NCI-H748 (cell line): Measurements from ENCODE around the gene ZNRF2.

ENCODE experiments used
- DNase-seq: peaks from one replicate; lab custom pipeline; 2025; ENCODE audit not compliant: unreplicated experiment; lab: John Stamatoyannopoulos, UW

The ZNRF2 gene

DNA sequence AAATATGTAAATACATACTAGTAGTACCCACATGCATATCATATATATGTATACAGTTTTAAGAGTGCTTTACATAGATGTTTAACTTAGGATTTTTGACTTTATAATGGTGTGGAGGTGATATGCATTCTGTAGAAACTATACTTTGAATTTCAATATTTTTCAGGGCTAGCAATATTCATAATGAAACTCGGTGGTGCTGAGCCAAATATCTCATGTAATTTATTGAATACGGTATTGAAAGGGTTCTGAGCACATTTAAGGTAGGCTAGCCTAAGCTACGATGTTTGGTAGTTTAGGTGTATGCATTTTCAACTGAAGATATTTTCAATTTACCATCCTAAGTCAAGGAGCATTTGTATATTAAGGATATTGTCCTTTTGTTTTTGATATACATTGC, 36.0 kb downstream of the ZNRF2 start:
- DNase-seq = no peak

DNA sequence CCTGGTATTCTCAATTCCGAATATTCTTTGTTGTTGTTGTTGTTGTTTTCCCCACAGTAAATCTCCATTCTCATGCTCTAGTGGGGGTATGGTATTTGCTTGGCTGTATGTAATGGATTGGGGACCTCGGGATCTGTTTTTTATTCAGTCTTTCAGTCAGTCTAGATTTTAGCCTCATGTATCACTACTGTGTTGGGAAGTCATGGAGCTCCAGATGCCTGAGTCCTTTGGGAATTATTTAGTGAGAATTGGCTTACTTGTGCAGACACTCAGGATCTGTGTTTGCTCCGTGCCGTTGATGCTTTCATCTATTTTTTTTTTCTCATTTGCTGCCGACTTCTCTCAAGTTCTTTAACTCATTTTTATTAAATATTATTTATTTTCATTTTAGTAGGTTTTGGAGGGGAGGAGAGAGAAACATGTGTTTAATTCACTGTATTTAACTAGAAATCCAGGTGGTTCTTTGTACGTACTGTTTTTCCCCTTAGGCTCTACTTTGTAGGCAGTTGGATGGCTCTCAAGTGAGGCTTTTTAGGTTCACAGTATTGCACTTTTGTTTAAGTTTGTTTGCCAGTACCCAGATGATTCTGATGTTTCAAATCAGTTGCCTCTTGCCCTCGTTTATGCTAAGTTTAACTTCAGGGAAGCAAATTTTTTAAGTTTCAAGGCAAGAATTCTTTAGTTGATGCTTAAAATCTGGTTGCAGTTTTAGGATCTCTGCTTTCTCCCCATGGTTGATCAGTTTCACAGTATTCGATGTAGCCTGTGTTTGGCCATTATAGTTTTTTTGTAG, 36.9 kb downstream of the ZNRF2 start:
- no peak for DNase-seq

DNA sequence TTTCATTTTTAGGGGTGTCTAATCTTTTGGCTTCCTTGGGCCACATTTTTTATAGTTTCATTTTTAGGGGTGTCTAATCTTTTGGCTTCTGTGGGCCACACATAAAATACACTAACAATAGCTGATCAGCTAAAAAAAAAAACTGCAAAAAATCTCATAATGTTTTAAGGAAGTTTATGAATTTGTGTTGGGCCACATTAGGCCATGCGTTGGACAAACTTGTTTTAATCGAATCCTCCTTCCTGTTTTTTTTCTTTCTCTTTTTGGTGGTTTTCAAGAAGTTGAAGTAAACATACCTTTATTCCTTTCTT, 37.4 kb downstream of the ZNRF2 start:
- DNase-seq = no peak

DNA sequence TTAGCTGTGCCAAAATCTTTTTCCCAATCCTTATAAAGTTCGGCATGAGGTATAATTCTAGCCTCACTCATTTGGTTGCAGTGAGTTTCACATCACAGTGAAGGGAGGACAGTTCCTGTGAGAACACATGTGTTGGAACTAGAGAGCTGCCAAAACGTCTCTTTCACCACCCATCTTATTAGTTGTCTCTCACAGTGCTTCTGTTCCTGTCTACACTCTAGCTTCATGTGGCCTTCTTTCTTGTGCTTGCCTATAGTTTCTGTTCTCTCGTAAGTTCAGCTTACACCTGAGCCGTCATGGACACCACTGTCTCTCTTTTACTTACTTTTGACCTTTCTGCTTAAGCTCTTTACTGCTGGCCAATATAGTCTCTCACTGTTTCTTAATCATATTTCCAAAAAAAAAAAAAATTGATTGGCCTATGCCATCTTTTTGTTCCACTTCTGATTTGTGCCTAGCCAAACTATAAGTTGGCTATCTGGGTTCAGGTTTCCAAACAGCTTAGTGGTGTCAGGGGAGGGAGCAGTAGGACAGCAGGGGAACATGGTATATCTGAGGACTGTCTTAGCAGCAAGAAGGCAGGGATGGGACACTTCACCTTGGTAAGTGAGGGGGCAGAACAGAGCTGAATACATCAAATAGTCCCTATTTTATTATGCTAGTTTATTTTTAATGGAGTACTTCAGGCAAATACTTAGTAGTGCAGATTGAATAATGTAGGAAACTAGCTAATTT, 38.0 kb downstream of the ZNRF2 start:
- no peak for DNase-seq

DNA sequence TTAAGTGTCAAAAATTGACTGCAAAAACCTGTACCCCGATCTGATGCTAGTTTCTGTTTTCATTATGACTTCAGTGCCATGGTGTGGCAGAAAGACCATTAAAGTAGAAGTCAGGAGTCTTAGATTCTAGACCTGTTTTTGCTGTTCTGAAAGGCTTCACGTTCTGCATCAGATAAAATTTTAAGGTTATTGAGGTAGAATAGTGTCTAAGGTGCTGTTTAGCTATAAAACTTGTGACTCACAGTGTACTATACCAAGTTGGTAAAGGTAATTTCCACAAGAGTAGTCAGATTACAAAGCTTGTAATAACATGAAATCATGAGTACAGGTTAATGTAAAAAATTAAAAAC, 38.6 kb downstream of the ZNRF2 start:
- no peak for DNase-seq

DNA sequence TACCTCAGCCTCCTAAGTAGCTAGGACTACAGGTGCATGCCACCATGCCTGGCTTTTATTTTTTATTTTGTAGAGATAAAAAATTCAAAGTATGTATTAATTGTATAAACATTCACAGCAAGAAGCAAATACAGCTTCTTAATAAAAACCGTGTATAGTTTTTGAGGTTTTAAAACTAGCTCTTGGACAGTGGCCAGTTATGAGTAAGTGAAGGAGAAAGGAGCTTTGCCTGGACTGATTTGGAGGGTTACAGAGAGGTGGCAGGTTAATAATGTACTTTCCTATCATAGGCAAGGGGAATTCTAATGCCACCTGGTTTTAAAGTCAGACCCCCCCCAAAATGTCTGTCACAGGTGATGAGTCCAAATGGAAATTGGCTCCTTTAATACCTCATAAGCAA, 43.4 kb downstream of the ZNRF2 start:
- DNase-seq = no peak

DNA sequence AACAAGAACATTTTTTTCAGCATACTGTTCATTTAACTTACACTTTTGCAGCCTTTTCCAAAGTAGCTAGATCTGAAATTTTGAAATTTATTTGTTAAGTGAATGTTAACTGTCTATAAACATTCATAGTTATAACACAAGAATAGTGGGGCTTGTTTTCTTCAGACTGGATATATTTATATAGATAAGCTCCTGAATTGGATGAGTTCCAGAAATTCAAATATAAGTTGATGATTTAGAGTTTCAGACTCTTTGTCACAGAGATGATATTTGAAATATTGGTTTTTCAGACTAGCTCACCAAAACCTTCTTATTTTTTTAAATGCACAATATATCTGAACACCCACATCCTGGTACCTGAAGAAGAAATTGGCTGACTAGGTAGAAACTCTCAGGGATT, 44.0 kb downstream of the ZNRF2 start:
- no peak for DNase-seq

DNA sequence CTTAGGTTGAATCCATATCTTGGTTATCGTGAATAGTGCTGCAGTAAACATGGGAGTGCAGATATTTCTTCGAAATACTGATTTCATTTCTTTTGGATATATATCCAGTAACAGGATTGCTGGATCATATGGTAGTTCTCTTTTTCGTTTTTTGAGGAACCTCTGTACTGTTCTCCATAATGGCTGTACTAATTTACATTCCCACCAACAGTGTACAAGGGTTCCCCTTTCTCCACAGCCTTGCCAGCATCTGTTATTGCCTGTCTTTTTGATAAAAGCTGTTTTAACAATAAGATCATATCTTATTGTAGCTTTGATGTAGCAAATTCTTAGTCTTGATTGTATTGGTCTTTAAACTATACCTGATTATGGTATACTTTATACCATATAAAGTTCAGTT, 45.3 kb downstream of the ZNRF2 start:
- no peak for DNase-seq

DNA sequence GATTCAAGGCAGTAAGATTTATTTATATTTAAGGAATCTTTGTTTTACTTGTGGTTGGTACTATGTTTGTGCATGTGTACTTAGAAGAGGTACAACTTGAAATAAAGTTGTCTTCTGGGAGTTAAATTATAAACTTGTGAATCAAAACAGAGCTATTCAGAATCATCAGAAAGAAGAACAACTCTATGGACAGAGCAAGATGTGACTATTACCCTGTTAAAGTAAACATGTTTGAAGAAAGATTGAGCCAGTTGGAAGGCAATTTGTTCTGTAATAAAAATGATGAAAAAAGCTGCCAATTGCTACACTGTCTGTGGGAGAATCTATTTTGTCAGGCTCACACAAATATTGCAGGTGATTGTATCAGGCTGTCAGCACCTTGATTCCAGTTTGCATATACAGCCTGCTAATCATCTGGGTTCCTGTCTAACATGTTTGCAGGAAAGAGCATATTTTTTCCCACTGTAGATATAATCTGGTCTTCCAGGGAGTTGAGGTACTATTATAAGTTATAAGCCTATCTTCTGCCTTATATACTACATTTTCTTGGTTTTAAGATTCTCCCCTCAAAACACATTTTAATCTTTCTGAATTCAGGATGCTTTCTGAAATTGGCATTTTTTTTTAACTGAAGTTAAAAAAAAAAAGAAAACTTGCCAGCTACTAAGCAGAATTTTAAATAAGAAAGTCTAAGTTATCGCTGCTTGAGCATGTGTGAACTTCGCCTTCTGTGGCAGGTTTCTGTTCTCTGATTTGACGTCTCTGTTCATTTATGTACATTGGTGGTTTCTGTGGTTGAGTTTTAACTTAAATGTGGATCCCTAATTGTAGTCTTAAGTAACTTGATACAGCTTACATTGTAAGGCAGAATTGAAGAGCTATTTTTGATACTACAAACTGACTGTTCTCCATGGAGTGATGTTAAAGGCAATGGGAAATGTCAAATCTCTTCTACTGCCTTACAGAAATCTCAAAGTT, 46.0 kb downstream of the ZNRF2 start:
- DNase-seq = no peak

DNA sequence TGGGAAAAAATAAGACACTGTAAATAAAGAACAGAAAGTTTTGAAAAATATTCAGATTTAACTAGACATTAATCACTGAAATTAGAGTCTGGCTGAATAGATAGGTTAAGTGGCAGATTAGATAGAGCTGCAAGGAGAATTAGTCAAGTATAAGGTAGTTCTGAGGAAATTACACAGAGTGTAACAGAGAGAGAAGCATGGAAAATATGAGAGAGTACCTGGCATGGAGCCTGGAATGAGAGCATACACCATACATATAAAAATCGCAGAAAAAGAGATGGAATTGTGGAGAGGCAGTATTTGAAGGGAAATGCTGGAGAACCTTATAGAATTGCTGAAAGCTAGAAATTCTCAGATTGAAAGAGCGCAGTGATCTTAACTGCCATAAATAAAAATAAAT, 46.9 kb downstream of the ZNRF2 start:
- DNase-seq = no peak

DNA sequence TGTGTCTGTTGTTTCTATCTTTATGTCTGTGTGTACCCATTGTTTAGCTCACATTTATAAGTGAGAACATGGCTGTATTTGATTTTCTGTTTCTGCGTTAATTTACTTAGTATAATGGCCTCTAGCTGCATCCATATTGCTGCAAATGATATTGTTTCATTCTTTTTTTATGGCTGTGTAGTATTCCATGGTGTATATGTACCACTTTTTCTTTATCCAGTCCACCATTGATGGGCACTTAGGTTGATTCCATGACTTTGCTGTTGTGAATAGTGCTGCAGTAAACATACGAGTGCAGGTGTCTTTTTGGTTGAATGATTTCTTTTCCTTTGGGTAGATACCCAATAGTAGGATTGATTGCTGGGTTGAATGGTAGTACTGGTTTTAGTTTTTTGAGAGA, 48.2 kb downstream of the ZNRF2 start:
- no peak for DNase-seq

DNA sequence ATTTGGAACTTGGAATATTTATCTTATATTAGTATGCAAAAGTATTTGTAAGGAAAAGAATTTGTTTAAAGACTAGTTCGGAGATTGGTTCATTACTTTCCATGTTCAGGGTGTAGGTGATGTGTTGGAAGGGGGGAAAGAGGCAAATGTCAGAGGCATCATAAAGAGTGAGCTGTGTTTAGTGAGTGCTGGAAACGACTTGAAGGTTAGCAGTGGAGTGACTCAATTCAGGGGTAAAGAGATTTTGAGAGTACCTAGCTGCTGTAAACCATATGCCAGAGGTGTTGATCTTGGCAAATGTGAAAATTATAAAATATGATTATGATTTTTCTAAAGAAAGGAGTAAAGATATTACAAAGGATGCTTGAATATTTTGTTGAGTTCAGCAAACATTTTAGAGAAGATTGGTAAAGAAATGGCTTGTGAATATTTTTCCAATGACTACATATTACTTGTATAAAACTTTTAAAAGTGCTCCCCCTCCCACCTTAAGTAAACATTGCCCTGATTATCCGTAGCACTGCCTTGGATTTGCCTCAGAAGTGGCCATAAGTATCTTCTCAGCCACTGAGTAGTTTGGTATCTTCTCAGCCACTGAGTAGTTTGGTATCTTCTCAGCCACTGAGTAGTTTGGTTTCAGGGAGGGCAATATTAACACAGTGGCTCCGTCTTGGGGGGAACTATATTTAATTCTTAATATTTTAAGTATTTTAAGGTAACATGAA, 51.5 kb downstream of the ZNRF2 start:
- no peak for DNase-seq

DNA sequence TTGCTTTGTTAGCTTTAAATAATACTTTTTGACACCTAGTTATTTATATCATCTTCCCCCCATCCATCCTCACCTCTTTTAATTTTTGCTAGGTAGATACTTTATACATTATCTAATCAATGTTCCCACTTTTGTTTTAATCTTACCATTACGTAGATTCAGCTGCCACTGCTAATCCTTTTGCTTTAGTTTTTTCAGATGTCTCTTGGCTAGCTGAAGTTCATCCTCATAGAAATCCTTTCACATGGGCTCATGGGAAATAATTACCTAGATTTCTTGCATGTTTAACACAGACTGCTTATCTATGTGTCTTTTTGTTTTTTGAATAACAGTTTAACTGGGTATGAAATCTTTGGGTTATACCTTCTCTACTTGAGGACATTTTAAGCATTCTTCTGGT, 60.1 kb downstream of the ZNRF2 start:
- DNase-seq = no peak

DNA sequence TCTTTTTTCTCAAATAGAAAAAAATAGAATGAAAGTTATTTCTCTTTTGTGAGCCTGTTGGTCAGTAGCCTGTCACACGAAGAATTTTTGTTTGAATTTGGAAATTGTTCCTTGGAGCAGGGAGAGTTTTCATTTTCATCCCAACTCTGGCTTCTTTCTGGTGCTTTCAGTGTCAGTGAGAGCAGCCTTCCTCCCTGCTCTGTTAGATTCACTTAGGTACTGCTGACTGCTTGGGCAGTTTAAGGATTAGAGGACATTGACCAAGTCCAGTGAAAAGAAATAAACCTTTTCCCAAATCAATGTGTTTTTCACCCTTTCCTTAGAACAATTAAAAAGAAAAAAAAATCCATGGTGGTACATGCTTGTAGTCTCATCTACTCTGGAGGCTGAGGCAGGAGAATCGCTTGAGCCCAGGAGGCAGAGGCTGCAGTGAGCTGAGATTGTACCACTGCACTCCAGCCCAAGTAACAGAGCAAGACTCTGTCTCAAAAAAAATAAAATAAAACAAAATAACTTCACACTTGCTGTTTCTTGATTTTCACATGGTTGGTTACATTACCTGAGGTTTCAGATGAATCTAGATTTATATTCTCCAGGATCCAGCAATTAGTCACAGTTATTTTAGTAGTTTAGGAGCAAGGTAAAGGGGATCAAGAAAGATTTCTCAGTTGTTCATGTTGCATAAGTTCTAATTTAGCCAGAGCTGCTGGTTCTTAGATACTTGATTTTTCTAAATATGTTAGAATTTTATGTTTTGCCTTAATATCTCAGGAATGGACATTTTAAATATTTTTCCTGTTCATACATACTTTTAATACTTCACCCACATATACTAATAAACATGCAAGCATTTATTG, 63.1 kb downstream of the ZNRF2 start:
- DNase-seq = no peak

DNA sequence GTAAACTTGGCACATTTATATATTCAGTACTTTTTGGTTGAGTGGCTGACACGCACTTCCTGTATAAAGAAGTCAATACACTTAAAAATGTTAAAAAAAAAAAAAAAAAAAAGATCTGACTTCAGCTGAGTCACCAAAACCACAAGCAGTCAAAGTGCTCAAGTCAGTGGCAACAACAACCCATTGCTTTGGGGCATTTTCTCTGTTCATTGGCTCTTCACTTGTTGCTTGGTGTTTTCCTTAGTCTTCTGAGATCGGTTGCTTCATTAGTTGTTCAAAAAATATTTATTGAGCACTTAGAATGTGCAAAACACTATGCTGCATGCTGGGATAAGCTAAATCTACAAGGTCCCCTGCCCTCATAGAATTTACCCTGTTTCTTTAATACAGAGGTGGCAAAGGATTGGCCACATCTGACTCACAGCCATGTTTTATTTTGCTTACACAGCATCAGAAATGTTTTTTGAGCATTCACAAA, 63.7 kb downstream of the ZNRF2 start:
- DNase-seq = no peak

DNA sequence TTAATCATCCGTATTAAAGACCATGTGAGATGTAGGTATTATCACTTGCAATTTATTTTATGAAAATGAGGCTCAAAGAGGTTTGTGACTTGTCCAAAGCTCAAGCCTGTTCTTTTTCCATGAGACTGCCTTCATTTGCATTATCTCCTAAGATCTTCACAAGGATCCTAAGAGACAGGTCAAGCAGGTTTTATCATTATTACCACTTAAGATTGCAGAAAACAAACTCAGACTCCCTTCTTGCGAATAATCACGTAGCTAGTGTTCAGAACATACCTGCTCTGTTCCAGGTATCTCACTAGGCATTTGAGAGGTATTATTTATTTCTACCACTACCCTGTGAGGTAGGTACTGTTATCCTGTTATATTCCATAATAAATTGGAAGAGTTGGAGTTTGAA, 64.8 kb downstream of the ZNRF2 start:
- no peak for DNase-seq

DNA sequence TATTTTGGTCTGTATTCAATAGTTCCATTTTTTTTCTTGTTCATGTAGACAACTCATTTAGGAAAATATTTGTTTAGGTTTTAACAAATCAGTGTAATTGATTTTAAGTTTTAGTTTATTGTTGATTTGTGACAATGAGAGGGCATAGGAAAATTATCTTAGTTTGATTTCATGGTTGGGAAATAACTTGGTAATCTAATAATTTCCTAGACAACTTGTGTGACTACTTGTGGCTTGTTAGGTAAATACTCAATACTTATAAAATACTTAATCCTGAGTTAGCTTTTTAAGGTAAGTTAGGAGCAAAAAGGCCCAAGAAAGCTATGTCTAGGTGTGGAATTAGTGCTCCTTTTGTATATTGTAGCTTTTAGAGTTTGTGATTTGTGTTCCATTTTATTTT, 65.4 kb downstream of the ZNRF2 start:
- DNase-seq = no peak

DNA sequence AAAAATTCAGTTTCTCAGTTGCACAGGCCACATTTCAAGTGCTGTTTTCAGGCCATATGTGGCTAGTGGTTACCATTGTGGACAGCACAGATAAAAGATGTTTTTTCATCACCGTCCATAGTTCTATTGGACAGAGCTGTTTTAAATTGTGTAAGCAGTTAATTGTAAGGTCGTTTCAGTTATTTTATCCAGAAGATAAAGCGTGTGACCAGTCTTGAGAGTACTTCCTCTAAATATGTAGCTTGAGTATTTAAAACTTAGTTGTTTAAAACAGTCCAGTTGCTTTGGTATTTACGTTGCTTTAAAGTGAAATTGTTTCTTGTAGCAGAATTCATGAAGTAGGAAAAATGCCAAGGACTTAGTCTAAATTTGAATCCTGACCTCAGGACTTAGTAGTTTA, 66.9 kb downstream of the ZNRF2 start:
- DNase-seq = no peak

DNA sequence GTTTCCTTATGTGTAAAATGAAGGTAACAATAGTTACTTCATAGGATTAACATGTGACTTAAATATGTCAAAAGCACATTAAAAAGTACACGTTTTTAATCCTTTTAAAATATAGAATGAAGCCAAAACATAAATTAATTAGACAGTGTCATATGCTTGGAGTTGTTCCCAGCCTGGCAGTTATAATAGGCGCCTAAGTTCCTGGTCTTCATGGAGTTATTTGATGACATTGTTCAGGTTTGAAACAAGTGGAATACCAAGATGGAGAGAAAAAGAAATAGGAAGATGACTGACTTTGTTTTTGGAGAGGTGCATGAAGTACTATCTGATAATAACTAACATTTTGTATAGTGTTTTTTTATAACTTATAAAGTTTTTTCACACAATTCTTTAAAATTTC, 67.3 kb downstream of the ZNRF2 start:
- no peak for DNase-seq

DNA sequence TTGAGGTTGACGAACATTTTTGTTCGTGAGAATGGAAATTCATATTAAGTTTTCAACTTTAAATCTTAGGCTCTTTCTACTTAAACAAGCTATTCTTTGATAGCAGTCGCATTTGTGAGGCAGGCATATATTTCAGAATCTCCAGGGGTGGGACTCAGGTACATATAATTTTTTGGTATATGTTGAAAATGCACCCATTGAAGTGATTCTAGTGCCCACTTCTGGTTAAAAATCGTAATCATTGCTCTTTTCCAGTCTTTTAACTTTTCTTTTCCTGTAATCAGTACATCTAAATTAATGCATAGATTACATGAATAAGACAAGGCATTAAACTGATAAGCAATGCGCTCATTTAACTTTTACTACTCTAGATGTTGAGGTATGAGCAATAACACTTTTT, 67.8 kb downstream of the ZNRF2 start:
- DNase-seq = no peak
